GM12892 (cell line): ENCODE measurements around the gene CHRNA10.

Experiments used
- DNase-seq: peaks from one replicate; pipeline ENCODE4 v3.0.0; 2011; ENCODE audit not compliant: insufficient read length
- FAIRE-seq: peaks from 2 replicates; lab custom pipeline; 2011; peaks lifted over from hg19 to GRCh38; lab: Jason Lieb, UNC
- POLR2A ChIP-seq: IDR thresholded peaks from 2 replicates; pipeline ENCODE4 v1.6.1; 2011; ENCODE audit warnings: low read depth, low read length, control low read depth
- POLR2AphosphoS5 ChIP-seq: IDR thresholded peaks from 2 replicates; pipeline ENCODE4 v1.6.1; 2011; ENCODE audit warnings: low read depth, low read length, control low read depth
- TAF1 ChIP-seq: IDR thresholded peaks from 2 replicates; pipeline ENCODE4 v1.6.1; 2011; ENCODE audit warnings: low read depth, mild to moderate bottlenecking, control low read depth, low read length, borderline replicate concordance

CHRNA10 gene

GRCh38 chr11:3684129-3684818, 13.1 kb upstream of the CHRNA10 start:
- no peak for DNase-seq
- TF ChIP-seq POLR2AphosphoS5 (no peak), POLR2A (no peak), TAF1 (no peak)
- no peak for FAIRE-seq

- TF ChIP-seq POLR2A: no peak
- no peak for TF ChIP-seq POLR2AphosphoS5
- TF ChIP-seq TAF1: no peak
- no peak for FAIRE-seq
- no peak for DNase-seq
Measured at GRCh38 chr11:3683039-3683438, 11.9 kb upstream of the CHRNA10 start.

GRCh38 chr11:3679077-3679476, 7.9 kb upstream of the CHRNA10 start:
- no peak for DNase-seq
- FAIRE-seq: no peak
- TF ChIP-seq TAF1: no peak
- no peak for TF ChIP-seq POLR2AphosphoS5
- no peak for TF ChIP-seq POLR2A

- TF ChIP-seq POLR2A (no peak), POLR2AphosphoS5 (no peak), TAF1 (no peak)
- DNase-seq: no peak
- no peak for FAIRE-seq
Measured at GRCh38 chr11:3675971-3676370, 4.8 kb upstream of the CHRNA10 start.

GRCh38 chr11:3674189-3674588, 3.0 kb upstream of the CHRNA10 start:
- DNase-seq: no peak
- no peak for FAIRE-seq
- TF ChIP-seq POLR2AphosphoS5 (no peak), POLR2A (no peak), TAF1 (no peak)

- DNase-seq: no peak
- no peak for TF ChIP-seq POLR2A
- TF ChIP-seq TAF1: no peak
- TF ChIP-seq POLR2AphosphoS5: no peak
- no peak for FAIRE-seq
Measured at GRCh38 chr11:3669742-3670183, 1.4 kb downstream of the CHRNA10 start.

- DNase-seq (no peak), FAIRE-seq (no peak)
- TF ChIP-seq TAF1: no peak
- no peak for TF ChIP-seq POLR2A
Measured at GRCh38 chr11:3669128-3669527, 2.1 kb downstream of the CHRNA10 start.

- DNase-seq (no peak), FAIRE-seq (no peak)
- TF ChIP-seq POLR2AphosphoS5 (no peak), POLR2A (no peak), TAF1 (no peak)
Measured at GRCh38 chr11:3667149-3668035, 3.8 kb downstream of the CHRNA10 start.

- no peak for FAIRE-seq
- TF ChIP-seq POLR2A (no peak), POLR2AphosphoS5 (no peak), TAF1 (no peak)
- no peak for DNase-seq
Measured at GRCh38 chr11:3666023-3666530, 5.1 kb downstream of the CHRNA10 start.

- DNase-seq (no peak), FAIRE-seq (no peak)
Measured at GRCh38 chr11:3665336-3666022, 5.7 kb downstream of the CHRNA10 start.

More at GRCh38 chr11:3665336-3666022, 5.7 kb downstream of the CHRNA10 start:
- no peak for TF ChIP-seq POLR2AphosphoS5
- TF ChIP-seq TAF1: no peak
- TF ChIP-seq POLR2A: no peak
